Measurements from ENCODE around the gene EXTL1.

EXTL1 gene

DNA sequence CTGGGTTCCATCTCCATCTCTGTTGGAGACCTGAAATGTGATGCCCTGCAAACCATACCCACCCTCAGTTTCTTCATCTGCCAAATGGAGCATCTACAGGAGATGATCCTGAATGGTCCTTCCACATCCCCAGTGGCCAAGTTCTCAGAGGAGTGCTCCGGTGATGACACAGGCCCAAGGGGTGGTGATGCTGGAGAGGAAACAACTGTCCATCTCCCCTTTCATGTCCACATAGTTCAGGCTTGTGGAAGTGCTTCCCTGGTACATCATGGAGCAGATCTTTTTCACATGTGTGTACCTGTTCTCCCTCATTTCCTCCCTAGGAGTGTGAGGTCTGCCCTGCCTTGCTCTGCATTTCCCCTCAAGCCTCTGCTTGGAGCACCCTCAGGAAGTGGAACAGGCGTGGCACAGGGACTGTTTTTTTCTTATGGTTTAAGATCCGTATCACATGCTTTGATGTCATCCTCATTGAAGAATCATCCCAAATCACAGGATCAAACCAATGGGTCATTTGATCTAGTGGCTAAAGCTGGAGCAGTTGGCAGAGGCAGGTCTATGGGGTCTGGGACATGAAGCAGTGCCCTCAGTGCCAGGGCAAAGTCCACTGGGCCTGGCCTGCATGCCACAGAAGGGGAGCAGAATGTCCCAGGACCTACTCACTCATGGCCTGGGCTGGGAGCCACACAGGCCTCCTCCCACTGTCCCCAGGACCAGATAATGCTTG is 54.0 kb downstream of the EXTL1 start:
- DNase-seq: no peak

DNA sequence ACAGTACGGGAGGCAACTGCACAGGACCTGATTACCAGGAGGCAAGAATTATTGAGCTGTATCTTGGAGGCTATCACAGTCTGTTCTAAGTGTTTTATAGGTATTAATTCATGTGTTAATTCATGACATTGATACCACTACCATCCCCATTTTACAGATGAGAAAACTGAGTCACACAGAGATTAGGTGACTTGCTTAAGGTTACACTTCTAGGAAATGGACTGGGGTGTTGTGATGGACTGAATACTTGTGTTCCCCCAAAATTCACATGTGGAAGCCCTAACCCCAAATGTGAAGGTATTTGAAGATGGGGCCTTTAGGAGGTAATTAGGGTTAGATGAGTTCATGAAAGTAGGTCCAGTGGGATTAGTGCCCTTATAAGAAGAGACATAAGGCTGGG is 55.9 kb downstream of the EXTL1 start:
- DNase-seq: no peak

DNA sequence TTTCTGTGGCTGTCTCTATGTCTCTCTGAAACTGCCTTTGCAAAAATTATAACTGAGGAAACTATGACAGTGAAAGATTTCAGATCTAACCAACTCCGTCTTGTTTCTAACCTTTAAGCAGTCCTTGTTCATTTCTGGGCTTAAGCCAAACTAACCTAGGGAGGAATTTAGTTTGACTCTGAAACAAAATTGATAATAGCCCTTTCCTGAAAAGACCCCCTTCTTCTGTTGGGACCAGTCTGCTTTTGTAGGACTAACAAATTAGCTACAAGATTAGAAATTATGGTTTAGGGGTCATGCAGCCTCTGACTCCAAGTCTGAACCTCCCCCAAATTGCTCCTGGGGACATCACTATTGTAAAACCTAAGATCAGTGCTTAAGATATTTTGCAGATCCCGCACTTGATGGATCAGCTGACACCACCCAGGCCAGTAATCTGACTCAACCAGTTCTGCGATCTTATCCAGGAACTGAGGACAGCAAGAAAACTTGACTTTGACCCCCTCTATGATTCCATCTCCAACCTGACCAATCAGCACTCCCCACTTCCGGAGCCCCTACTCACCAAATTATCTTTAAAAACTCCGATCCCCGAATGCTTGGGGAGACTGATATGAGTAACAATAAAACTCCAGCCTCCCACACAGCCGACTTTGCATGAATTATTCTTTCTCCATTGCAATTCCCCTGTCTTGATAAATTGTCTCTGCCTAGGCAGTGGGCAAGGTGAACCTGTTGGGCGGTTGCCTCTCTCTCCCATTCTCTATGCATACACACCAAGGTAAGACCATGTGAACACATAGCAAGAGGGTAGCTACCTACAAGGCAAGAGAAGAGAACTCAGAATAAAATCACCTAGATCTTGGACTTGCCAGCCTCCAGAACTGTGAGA is 57.0 kb downstream of the EXTL1 start:
- no peak for DNase-seq

DNA sequence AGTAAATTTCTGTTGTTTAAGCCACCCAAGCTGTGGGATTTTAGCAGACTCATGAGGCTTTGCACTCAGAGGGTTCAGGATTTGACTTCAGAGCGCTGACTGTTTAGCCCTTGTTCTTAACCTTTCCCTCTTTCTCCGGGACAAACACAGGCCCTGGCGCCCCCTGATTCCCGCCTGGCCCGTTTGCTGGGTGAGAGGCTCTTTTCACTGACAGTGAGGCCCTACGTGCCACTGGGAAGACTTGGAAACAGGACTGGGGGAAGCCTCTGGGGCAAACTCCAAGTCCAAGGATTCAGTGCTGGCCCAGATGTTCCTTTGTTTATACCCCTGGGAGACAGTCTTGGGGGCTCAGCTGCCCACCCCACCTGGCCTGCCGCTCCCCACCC is 57.6 kb downstream of the EXTL1 start:
- no peak for DNase-seq

DNA sequence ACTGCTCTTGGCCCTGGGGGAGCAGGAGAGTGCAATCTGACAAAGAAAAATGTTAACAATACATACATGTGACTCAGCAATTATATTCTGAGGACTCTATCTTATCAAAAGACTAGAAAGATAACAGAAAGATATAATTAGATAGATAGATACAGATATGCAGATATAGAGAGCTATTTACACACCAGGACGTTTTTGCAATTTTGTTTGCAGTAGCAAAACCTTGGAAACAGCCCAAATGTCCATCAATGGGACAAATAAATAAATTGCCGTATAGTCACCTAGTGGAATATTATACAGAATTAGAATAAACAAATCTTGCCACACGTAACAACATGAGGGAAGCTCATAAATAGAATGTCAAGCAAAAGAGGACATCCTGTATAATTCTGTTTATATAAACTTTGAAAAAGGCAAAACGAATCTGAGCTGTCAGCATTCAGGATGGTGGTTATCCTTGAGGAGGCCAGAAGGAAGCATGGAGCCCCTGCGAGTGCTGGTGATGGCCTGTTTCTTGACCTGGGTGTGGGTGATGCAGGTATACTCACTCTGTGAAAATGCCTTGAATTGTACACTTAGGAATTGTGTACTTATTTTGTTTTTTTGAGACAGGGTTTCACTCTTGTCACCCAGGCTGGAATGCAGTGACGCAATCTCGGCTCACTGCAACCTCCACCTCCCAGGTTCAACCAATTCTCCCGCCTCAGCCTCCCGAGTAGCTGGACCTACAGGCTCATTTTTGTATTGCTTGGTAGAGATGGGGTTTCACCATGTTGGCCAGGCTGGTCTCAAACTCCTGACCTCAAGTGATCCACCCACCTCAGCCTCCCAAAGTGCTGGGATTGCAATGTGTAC is 58.6 kb downstream of the EXTL1 start:
- no peak for DNase-seq

DNA sequence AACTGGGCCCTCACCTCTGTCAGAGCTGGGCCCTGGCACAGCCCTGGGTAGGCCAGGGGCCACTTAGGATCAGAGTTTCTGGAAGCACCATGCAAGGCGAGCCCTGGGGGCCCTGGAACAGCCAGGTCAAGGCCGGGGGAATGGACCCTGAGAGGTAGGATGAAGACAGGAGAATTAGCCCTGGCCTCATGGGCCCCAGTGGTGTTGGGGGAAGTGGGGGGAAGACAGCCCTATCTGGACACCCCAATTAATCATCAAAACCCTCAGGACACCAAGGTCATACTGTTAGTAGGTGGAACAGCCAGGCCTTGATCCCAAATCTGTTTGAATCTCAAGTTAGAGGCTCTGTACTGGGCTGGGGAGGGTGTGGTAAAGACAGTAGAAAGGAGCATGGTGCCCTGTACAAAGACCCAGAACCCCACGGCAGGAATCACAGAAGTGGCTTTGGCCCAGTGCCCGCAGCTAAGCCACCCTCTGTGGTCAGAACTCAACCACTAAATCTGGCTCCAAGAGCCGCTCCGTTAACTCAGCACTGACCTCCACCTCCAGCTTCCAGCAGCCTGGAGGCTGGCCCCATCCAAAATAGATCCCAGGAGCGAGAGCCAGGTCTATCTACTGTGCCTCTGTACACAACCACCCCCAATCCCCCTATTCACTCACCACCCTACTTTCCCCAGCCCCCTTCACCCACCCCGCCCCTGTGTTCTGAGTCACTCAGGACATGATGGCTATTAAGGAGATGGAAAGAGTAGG is 59.9 kb downstream of the EXTL1 start:
- no peak for DNase-seq

DNA sequence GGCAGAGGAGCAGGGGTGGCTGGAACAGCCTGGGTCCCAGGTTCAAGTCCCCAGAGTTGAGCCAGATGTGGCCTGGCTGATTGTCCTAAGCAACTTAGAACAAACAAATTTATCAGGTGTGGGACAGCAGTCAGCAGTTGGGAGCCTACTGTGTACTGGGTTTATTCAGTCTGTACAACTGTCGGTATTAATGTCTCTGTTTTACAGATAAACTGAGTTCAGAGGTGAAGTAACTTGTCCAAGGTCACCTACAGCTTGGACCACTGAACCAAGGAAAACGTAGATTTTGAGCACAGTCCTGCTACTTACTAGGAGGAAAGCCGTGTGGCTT is 60.4 kb downstream of the EXTL1 start:
- no peak for DNase-seq

DNA sequence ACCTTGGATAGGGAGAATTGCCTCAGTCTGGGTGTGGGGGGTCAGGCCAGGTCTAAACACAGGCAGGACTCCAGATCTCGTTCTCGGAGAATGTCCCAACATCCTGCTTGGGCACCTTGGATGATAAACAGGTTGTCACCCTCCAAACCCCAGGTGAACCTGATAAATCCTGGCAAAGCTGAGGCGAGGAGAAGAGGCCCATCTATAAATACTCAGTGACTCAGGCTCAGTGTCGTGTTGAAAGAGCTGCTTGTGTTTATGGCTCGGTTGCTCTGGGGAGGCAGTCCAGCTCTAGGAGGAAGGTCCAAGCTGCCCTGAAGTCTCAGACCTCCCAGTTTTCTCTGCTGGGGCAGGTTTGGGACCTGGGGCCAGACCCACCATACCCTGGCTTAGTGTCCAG is 61.6 kb downstream of the EXTL1 start:
- no peak for DNase-seq

DNA sequence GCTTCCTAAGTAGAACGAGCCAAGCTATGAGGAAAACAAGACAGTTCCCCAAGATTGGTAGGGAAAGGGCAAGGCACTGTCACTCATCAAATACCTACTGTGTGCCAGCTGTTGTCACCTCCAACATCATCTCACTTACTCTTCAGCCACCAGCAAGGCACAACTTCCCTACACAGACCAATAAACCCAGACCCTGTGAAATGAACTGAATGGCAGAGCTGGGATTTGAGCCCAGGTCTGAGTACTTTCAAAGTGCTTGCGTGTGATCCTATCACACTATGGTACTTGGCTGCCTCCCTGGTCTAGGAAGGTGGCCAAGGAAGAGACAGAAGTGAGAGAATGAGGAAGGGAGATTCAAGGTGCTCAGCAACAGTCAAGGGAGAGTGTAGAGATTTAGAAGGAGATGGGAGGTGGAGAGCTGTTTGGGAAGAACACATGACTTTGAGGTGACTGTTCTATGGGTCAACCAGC is 62.6 kb downstream of the EXTL1 start:
- no peak for DNase-seq

DNA sequence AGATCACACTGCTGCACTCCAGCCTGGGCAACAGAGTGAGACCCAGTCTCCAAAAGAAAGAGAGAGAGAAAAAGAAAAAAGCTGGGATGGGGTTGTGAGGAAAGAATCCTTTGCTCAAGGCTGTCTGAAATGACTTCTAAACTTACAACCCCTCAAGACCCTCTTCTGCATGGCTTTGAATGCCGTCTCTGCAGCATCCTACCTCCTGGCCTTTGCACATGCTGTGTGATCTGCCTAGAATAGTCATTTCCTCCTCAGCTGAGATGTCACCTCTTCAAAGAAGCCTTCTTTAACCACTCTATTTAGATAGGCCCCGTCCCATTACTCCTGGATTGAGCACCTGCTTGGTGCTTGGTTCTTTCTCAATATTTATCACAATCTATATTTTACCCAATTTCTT is 63.3 kb downstream of the EXTL1 start:
- DNase-seq: no peak
